Breast epithelium (tissue), 3 donors: Measurements from ENCODE around the gene DNM3.

Source experiments
- CTCF ChIP-seq, 3 donors: fragments of 450-650 bp; IDR thresholded peaks; one replicate each; pipeline ENCODE4 v1.5.1; 2016 to 2017; ENCODE audit warnings: antibody characterized with exemption in 3 of 3, mild to moderate bottlenecking in 3 of 3, moderate library complexity in 3 of 3
- POLR2A ChIP-seq: fragments of 450-650 bp; IDR thresholded peaks from one replicate; pipeline ENCODE4 v1.6.1; 2016; ENCODE audit warnings: antibody characterized with exemption, mild to moderate bottlenecking, moderate library complexity

- TF ChIP-seq CTCF (IDR thresholded peaks at IDR 0.05) (no peak), POLR2A (no peak)
These were observed 149.1 kb downstream of the DNM3 start for GRCh38 chr1:171990371-171990770.
